Measurements from ENCODE around the gene HPSE2. TPM values are rescaled to one million over a fixed set of nuclear protein-coding genes. Genes with fewer than 3 reads are reported as not detected.

HPSE2 gene
- total RNA-seq, 1 experiment from 2014 or later = 0.05 TPM

DNA sequence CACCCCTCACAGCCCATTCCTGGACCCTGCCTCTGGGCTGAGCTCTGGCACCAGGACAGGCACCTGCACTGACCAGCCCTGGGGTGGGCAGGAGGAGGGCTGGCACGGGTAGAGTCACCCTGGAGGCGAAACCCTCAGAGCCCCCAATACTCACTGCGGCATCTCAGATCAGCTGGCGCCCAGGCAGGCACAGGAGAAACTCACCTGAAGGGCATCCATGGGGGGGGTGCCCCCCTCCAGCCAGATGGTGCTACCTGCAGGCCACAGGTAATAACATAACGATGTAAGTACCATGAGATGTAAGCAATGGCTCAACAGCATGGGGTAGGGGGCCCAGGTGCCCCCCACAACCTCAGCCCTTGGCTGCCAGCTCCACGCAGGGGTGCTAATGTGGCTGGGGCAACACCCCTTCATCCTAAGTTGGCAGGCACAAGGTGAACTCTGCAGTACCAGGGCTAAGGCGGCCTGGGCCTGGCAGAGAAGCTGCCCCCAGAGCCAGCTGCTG is 808.6 kb downstream of the HPSE2 start:
- Histone ChIP-seq H3K36me3 (ENCODE audit: control insufficient read depth in 1 of 2, insufficient read depth in 2 of 2, low read length in 2 of 2) (peaks cover 9 to 18% of the 10 kb centered on the region in 2 experiments; a peak in 3 of 4 replicates), H3K9me3 (ENCODE audit: control insufficient read depth in 1 of 2, insufficient read depth in 1 of 2, low read depth in 1 of 2, low read length in 2 of 2) (no peaks in the 10 kb centered on the region), H3K79me2 (ENCODE audit: insufficient read depth, low read length) (no peaks in the 10 kb centered on the region), H3K27me3 (ENCODE audit: insufficient read depth, low read length) (no peaks in the 10 kb centered on the region), H3K4me1 (ENCODE audit: control insufficient read depth in 1 of 2, insufficient read depth in 2 of 2, low read length in 2 of 2) (no peaks in the 10 kb centered on the region), H3K4me3 (replicated peaks in 1 of 2; ENCODE audit: low read depth in 1 of 2, low read length in 2 of 2) (no peak overlapping the region), H3K9ac (ENCODE audit: low read length) (no peak overlapping the region), H3K9me2 (ENCODE audit: insufficient read depth) (no peaks in the 10 kb centered on the region), H4K20me1 (ENCODE audit: insufficient read depth) (no peaks in the 10 kb centered on the region), H3K27ac (ENCODE audit: low read depth, low read length) (no peak overlapping the region), H2AFZ (ENCODE audit: low read depth, low read length, poor library complexity, severe bottlenecking) (no peak overlapping the region), H3K4me2 (ENCODE audit: low read length) (no peak overlapping the region)
- ChIA-PET POLR2A (interaction anchor here (2.4 kb wide), 1 partner anchor 12 kb away, joined by 5 read pairs; the partner anchor contains the start of gene PYROXD2), CTCF (no interaction called here), RAD21 (ENCODE audit: low non-redundant PET in 1 of 2, low total read pairs in 2 of 2, uncharacterized antibody in 2 of 2, unreplicated experiment in 2 of 2) (interaction anchor here in 1 of 2 experiments (0.7 kb wide), 1 partner anchor 118 kb away, joined by 5 read pairs; no protein-coding TSS in a partner anchor)
- BruUV-seq (replicated peaks) = no TSS peak
- TF ChIP-seq SIN3A (IDR thresholded peaks at IDR 0.05; ENCODE audit: low read depth) = no peak
- TF ChIP-seq, protein P1, sequence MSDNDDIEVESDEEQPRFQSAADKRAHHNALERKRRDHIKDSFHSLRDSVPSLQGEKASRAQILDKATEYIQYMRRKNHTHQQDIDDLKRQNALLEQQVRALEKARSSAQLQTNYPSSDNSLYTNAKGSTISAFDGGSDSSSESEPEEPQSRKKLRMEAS (IDR thresholded peaks at IDR 0.05) = no peak
- TF ChIP-seq EZH2phosphoT487 (IDR thresholded peaks at IDR 0.05; ENCODE audit: borderline replicate concordance) = no peak
- no peak for TF ChIP-seq ELF1 (IDR thresholded peaks at IDR 0.05; ENCODE audit: borderline replicate concordance, low read depth)
- no peak for TF ChIP-seq ZFX (IDR thresholded peaks at IDR 0.05)
- TF ChIP-seq, protein P2, sequence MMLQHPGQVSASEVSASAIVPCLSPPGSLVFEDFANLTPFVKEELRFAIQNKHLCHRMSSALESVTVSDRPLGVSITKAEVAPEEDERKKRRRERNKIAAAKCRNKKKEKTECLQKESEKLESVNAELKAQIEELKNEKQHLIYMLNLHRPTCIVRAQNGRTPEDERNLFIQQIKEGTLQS (IDR thresholded peaks at IDR 0.05) = no peak
- no peak for TF ChIP-seq TCF7L2 (IDR thresholded peaks at IDR 0.05; ENCODE audit: borderline replicate concordance, extremely low read depth, insufficient read depth, insufficient read length)
- no peak for TF ChIP-seq POLR2AphosphoS5 (IDR thresholded peaks at IDR 0.05; ENCODE audit: low read depth, low read length)
- no peak for TF ChIP-seq RAD21 (IDR thresholded peaks at IDR 0.05; ENCODE audit: low read depth)
- no peak for TF ChIP-seq SRF (IDR thresholded peaks at IDR 0.05; ENCODE audit: low read depth)
- no peak for TF ChIP-seq YY1 (IDR thresholded peaks at IDR 0.05; ENCODE audit: extremely low read depth, insufficient replicate concordance, low read depth, low read length)
- TF ChIP-seq, protein P3, sequence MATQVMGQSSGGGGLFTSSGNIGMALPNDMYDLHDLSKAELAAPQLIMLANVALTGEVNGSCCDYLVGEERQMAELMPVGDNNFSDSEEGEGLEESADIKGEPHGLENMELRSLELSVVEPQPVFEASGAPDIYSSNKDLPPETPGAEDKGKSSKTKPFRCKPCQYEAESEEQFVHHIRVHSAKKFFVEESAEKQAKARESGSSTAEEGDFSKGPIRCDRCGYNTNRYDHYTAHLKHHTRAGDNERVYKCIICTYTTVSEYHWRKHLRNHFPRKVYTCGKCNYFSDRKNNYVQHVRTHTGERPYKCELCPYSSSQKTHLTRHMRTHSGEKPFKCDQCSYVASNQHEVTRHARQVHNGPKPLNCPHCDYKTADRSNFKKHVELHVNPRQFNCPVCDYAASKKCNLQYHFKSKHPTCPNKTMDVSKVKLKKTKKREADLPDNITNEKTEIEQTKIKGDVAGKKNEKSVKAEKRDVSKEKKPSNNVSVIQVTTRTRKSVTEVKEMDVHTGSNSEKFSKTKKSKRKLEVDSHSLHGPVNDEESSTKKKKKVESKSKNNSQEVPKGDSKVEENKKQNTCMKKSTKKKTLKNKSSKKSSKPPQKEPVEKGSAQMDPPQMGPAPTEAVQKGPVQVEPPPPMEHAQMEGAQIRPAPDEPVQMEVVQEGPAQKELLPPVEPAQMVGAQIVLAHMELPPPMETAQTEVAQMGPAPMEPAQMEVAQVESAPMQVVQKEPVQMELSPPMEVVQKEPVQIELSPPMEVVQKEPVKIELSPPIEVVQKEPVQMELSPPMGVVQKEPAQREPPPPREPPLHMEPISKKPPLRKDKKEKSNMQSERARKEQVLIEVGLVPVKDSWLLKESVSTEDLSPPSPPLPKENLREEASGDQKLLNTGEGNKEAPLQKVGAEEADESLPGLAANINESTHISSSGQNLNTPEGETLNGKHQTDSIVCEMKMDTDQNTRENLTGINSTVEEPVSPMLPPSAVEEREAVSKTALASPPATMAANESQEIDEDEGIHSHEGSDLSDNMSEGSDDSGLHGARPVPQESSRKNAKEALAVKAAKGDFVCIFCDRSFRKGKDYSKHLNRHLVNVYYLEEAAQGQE (IDR thresholded peaks at IDR 0.05; ENCODE audit: low read depth) = no peak
- TF ChIP-seq JUND (IDR thresholded peaks at IDR 0.05) = no peak
- ATAC-seq = no peak
- DNase-seq (ENCODE audit: low read depth, low spot score) = no peak
- intact Hi-C loops (cut with micrococcal nuclease) = no loop called here

All from HCT116 (cell line).